GM23248 (cell line): ENCODE results near the gene DUSP22.

Source experiments
- EZH2 ChIP-seq: fragments of 200-600 bp; sonication (generic); IDR thresholded peaks from 2 replicates; pipeline ENCODE4 v1.6.1; 2018; ENCODE audit warnings: antibody characterized with exemption, mild to moderate bottlenecking; ENCODE audit not compliant: insufficient read depth, poor library complexity, severe bottlenecking
- EZH2phosphoT487 ChIP-seq: fragments of 200-600 bp; sonication (generic); IDR thresholded peaks from 2 replicates; pipeline ENCODE4 v1.6.1; 2018; ENCODE audit warnings: antibody characterized with exemption, moderate library complexity, mild to moderate bottlenecking, low read depth; ENCODE audit not compliant: insufficient read depth

GRCh38 chr6:378958-379409 is 86.7 kb downstream of the DUSP22 start:
- no peak for TF ChIP-seq EZH2
- TF ChIP-seq EZH2phosphoT487, result no peak
